GM12878 (cell line): ENCODE data around the gene CSRP2.

ENCODE experiments used
- CTCF ChIP-seq, 3 experiments: IDR thresholded peaks in 2 of 3; conservative IDR thresholded peaks in 1 of 3; 2 replicates each; pipeline ENCODE4 v1.5.1; 2011; ENCODE audit warnings: low read depth in 3 of 3, low read length in 3 of 3, mild to moderate bottlenecking in 3 of 3, control low read depth in 2 of 3, moderate library complexity in 2 of 3, inconsistent platforms in 1 of 3, mixed read lengths in 1 of 3; ENCODE audit not compliant: control insufficient read depth in 2 of 3, insufficient read depth in 1 of 3; ENCODE audit errors: extremely low read depth in 1 of 3
- GABPA ChIP-seq: IDR thresholded peaks from 2 replicates; pipeline ENCODE4 v1.6.1; 2014; ENCODE audit warnings: antibody characterized with exemption, low read depth, mild to moderate bottlenecking, inconsistent platforms
- HDAC2 ChIP-seq: fragments of 200-600 bp; sonication (generic); IDR thresholded peaks from 2 replicates; pipeline ENCODE4 v1.6.1; 2017
- PBX3 ChIP-seq: IDR thresholded peaks from 2 replicates; pipeline ENCODE4 v1.6.1; 2011; ENCODE audit warnings: mild to moderate bottlenecking, low read depth, low read length, moderate library complexity; ENCODE audit not compliant: insufficient replicate concordance
- SP1 ChIP-seq: IDR thresholded peaks from one replicate; pipeline ENCODE4 v1.6.1; 2011; ENCODE audit warnings: low read depth, low read length
- TAF1 ChIP-seq: IDR thresholded peaks from 2 replicates; pipeline ENCODE4 v1.6.1; 2011; ENCODE audit warnings: mild to moderate bottlenecking, low read depth, low read length, borderline replicate concordance
- TCF12 ChIP-seq: IDR thresholded peaks from 2 replicates; pipeline ENCODE4 v1.6.1; 2011; ENCODE audit warnings: low read depth, mild to moderate bottlenecking, low read length
- USF1 ChIP-seq: IDR thresholded peaks from 2 replicates; pipeline ENCODE4 v1.6.1; 2011; ENCODE audit warnings: borderline replicate concordance, low read depth, mild to moderate bottlenecking, moderate library complexity, mixed read lengths, low read length; ENCODE audit not compliant: insufficient read depth; ENCODE audit errors: extremely low read length
- ZNF384 ChIP-seq: IDR thresholded peaks from 2 replicates; pipeline ENCODE4 v1.6.1; 2012; ENCODE audit warnings: low read depth, mild to moderate bottlenecking, low read length, improper control_type of control experiment, borderline replicate concordance
- TF ChIP-seq, protein P1 (sequence below): fragments of 450-650 bp; IDR thresholded peaks from 2 replicates; pipeline ENCODE4 v1.6.1; 2018; ENCODE audit warnings: borderline replicate concordance, mild to moderate bottlenecking; ENCODE audit not compliant: partially characterized antibody
- TF ChIP-seq, protein P2 (sequence below): IDR thresholded peaks from 2 replicates; pipeline ENCODE4 v1.6.1; 2012; ENCODE audit warnings: low read depth, low read length, improper control_type of control experiment
- TF ChIP-seq, protein P3 (sequence below): fragments of 450-650 bp; IDR thresholded peaks from 2 replicates; pipeline ENCODE4 v1.6.1; 2014; ENCODE audit warnings: mild to moderate bottlenecking

GRCh38 chr12:76810671-76811419 is 68.0 kb downstream of the CSRP2 start:
- TF ChIP-seq ZNF384 (no peak), TCF12 (no peak), USF1 (no peak), SP1 (no peak), CTCF (IDR thresholded peaks at IDR 0.05 in 2 of 3, conservative IDR thresholded peaks at IDR 0.05 in 1 of 3; ENCODE audit: control insufficient read depth in 2 of 3, extremely low read depth in 1 of 3, insufficient read depth in 1 of 3, low read depth in 3 of 3, low read length in 3 of 3) (no peak), HDAC2 (no peak), GABPA (no peak), PBX3 (no peak), TAF1 (no peak)
- TF ChIP-seq, protein P1, sequence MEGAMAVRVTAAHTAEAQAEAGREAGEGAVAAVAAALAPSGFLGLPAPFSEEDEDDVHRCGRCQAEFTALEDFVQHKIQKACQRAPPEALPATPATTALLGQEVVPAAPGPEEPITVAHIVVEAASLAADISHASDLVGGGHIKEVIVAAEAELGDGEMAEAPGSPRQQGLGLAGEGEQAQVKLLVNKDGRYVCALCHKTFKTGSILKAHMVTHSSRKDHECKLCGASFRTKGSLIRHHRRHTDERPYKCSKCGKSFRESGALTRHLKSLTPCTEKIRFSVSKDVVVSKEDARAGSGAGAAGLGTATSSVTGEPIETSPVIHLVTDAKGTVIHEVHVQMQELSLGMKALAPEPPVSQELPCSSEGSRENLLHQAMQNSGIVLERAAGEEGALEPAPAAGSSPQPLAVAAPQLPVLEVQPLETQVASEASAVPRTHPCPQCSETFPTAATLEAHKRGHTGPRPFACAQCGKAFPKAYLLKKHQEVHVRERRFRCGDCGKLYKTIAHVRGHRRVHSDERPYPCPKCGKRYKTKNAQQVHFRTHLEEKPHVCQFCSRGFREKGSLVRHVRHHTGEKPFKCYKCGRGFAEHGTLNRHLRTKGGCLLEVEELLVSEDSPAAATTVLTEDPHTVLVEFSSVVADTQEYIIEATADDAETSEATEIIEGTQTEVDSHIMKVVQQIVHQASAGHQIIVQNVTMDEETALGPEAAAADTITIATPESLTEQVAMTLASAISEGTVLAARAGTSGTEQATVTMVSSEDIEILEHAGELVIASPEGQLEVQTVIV = no peak
- TF ChIP-seq, protein P2, sequence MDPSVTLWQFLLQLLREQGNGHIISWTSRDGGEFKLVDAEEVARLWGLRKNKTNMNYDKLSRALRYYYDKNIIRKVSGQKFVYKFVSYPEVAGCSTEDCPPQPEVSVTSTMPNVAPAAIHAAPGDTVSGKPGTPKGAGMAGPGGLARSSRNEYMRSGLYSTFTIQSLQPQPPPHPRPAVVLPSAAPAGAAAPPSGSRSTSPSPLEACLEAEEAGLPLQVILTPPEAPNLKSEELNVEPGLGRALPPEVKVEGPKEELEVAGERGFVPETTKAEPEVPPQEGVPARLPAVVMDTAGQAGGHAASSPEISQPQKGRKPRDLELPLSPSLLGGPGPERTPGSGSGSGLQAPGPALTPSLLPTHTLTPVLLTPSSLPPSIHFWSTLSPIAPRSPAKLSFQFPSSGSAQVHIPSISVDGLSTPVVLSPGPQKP = no peak
- TF ChIP-seq, protein P3, sequence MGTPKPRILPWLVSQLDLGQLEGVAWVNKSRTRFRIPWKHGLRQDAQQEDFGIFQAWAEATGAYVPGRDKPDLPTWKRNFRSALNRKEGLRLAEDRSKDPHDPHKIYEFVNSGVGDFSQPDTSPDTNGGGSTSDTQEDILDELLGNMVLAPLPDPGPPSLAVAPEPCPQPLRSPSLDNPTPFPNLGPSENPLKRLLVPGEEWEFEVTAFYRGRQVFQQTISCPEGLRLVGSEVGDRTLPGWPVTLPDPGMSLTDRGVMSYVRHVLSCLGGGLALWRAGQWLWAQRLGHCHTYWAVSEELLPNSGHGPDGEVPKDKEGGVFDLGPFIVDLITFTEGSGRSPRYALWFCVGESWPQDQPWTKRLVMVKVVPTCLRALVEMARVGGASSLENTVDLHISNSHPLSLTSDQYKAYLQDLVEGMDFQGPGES = no peak
